K562 (cell line): Measurements from ENCODE around the gene SLC35B1. TPM values are rescaled to one million over a fixed set of nuclear protein-coding genes. Genes with fewer than 3 reads are reported as not detected.

Source experiments
- AFF1 ChIP-seq, 2 experiments: fragments of 450-650 bp; IDR thresholded peaks; 2 replicates each; pipeline ENCODE4 v1.6.1; 2018; ENCODE audit warnings: mild to moderate bottlenecking in 2 of 2, low read depth in 1 of 2; ENCODE audit not compliant: partially characterized antibody in 2 of 2
- ARID2 ChIP-seq: fragments of 450-650 bp; IDR thresholded peaks from 2 replicates; pipeline ENCODE4 v1.6.1; 2017; ENCODE audit warnings: antibody characterized with exemption, mild to moderate bottlenecking
- BCOR ChIP-seq: fragments of 450-650 bp; IDR thresholded peaks from 2 replicates; pipeline ENCODE4 v1.6.1; 2016
- BMI1 ChIP-seq: fragments of 150-350 bp; IDR thresholded peaks from 2 replicates; pipeline ENCODE4 v1.6.1; 2014; ENCODE audit warnings: low read length
- CBFB ChIP-seq: sonication (generic); formaldehyde crosslinking; IDR thresholded peaks from 2 replicates; pipeline ENCODE4 v1.4.0; 2020; ENCODE audit warnings: mild to moderate bottlenecking, missing genetic modification reagents
- MAFG ChIP-seq: fragments of 450-650 bp; conservative IDR thresholded peaks from 2 replicates; pipeline ENCODE4 v1.6.1; 2016; ENCODE audit warnings: missing genetic modification characterization, missing compliant biosample characterization
- MGA ChIP-seq: fragments of 450-650 bp; IDR thresholded peaks from 2 replicates; pipeline ENCODE4 v1.6.1; 2016; ENCODE audit warnings: mild to moderate bottlenecking, moderate library complexity
- MTA1 ChIP-seq: fragments of 450-650 bp; IDR thresholded peaks from 2 replicates; pipeline ENCODE4 v1.6.1; 2017; ENCODE audit warnings: borderline replicate concordance
- NCOA1 ChIP-seq: fragments of 450-650 bp; IDR thresholded peaks from 2 replicates; pipeline ENCODE4 v1.6.1; 2016; ENCODE audit warnings: low read depth
- NFE2 ChIP-seq: IDR thresholded peaks from 2 replicates; pipeline ENCODE4 v1.6.1; 2014; ENCODE audit warnings: antibody characterized with exemption, low read depth
- SRSF1 ChIP-seq: fragments of 200-400 bp; formaldehyde crosslinking; IDR thresholded peaks from 2 replicates; pipeline ENCODE4 v1.6.1; 2017; ENCODE audit warnings: mild to moderate bottlenecking, low read depth, low read length, moderate library complexity
- TSC22D4 ChIP-seq: fragments of 450-650 bp; IDR thresholded peaks from 2 replicates; pipeline ENCODE4 v1.6.1; 2016; ENCODE audit warnings: missing genetic modification characterization, missing biosample characterization, control low read depth
- ZNF282 ChIP-seq: sonication (generic); formaldehyde crosslinking; IDR thresholded peaks from 2 replicates; pipeline ENCODE4 v1.8.1; 2023; ENCODE audit warnings: missing genetic modification reagents
- ZNF445 ChIP-seq: fragments of 250-450 bp; sonication (Bioruptor Pico); IDR thresholded peaks from 2 replicates; pipeline ENCODE4 v1.4.0; 2020; ENCODE audit warnings: low read depth, mild to moderate bottlenecking, moderate library complexity
- polyA plus RNA-seq, 8 experiments: library from polyadenylated mRNA; depleted of rRNA in 4 of 8; stranded (reverse) in 5 of 8; unstranded in 3 of 8; fragments of >200 nt; fragmentation: Nextera tagmentation in 2 of 8; fragmentation: Illumina TruSeq in 1 of 8; extraction: Ambion mirVana in 2 of 8; extraction: Trizol in 1 of 8; gene quantifications; 2 replicates each; pipeline versions ENCODE4 v1.2.1 to v1.2.3, GENCODE V29; 2011 to 2014; ENCODE audit warnings: inconsistent platforms in 1 of 8, missing spikeins in 1 of 8
- total RNA-seq, 7 experiments: library from RNA; depleted of rRNA in 6 of 7; stranded (reverse); fragments of >200 nt in 6 of 7; fragmentation: Illumina TruSeq in 2 of 7; extraction: Trizol in 2 of 7; gene quantifications; 2 replicates each; pipeline versions ENCODE4 v1.2.1 to v1.2.3, GENCODE V29; 2011 to 2021; ENCODE audit warnings: low replicate concordance in 1 of 7

The SLC35B1 gene
- total and polyA plus RNA-seq, 9 of the 15 experiments (the other 6 are each of a cell fraction or from before 2014, with no cell fraction given), result 51.4 to 87.9 (median 66.3) TPM

- TF ChIP-seq MGA (no peak; the same call in 1 of the 2 replicates), ZNF445 (CRISPR knock-in tag) (no peak; the same call in 1 of the 2 replicates), MAFG (tag) (peak; percentile 79), SRSF1 (no peak), ZNF282 (CRISPR knock-in tag) (no peak), ARID2 (no peak), BCOR (peak; percentile 97), BMI1 (no peak), AFF1 (IDR thresholded peaks at IDR 0.05; ENCODE audit: low read depth in 1 of 2, partially characterized antibody in 2 of 2) (peak; percentile 68 to 99), MTA1 (peak; percentile 94), CBFB (no peak; the same call in 1 of the 2 replicates), NCOA1 (peak; percentile 98), NFE2 (peak; percentile 91), TSC22D4 (tag) (no peak)
These were observed 32.0 kb upstream of the SLC35B1 start (continued) for GRCh38 chr17:49739641-49740271.
